ENCODE results near the gene RHOF.

- TF ChIP-seq POLR2A (IDR thresholded peaks at IDR 0.05), result no peak
- TF ChIP-seq CTCF (IDR thresholded peaks at IDR 0.05), result no peak
- no peak for TF ChIP-seq POLR2AphosphoS5 (IDR thresholded peaks at IDR 0.05)
- TF ChIP-seq EP300 (IDR thresholded peaks at IDR 0.05), result no peak
Measured at GRCh38 chr12:121807642-121808347, 14.3 kb upstream of the RHOF start.

Data from stomach (tissue), 4 donors.